GM12878 (cell line): ENCODE results near the gene ROCK2. TPM values are rescaled to one million over a fixed set of nuclear protein-coding genes. Genes with fewer than 3 reads are reported as not detected.

ENCODE experiments used
- BMI1 ChIP-seq: fragments of 450-650 bp; IDR thresholded peaks from 2 replicates; pipeline ENCODE4 v1.6.1; 2016; ENCODE audit warnings: mild to moderate bottlenecking, moderate library complexity, borderline replicate concordance
- CEBPB ChIP-seq, 2 experiments: fragments of 150-350 bp in 1 of 2; IDR thresholded peaks; 2 replicates each; pipeline ENCODE4 v1.6.1; 2012 to 2014; ENCODE audit warnings: low read depth in 2 of 2, low read length in 2 of 2, borderline replicate concordance in 1 of 2, inconsistent platforms in 1 of 2
- CEBPZ ChIP-seq: fragments of 150-350 bp; IDR thresholded peaks from 2 replicates; pipeline ENCODE4 v1.6.1; 2016; ENCODE audit warnings: low read depth, low read length
- CREB1 ChIP-seq: IDR thresholded peaks from 2 replicates; pipeline ENCODE4 v1.6.1; 2012; ENCODE audit warnings: low read depth, mild to moderate bottlenecking, inconsistent platforms
- E4F1 ChIP-seq: fragments of 450-650 bp; IDR thresholded peaks from 2 replicates; pipeline ENCODE4 v1.6.1; 2018; ENCODE audit warnings: borderline replicate concordance, mild to moderate bottlenecking; ENCODE audit not compliant: partially characterized antibody
- ESRRA ChIP-seq: IDR thresholded peaks from 2 replicates; pipeline ENCODE4 v1.6.1; 2012; ENCODE audit warnings: mild to moderate bottlenecking, low read length, improper control_type of control experiment
- NFXL1 ChIP-seq: fragments of 450-650 bp; IDR thresholded peaks from 2 replicates; pipeline ENCODE4 v1.6.1; 2017; ENCODE audit warnings: antibody characterized with exemption, mild to moderate bottlenecking, borderline replicate concordance
- NKRF ChIP-seq: fragments of 450-650 bp; conservative IDR thresholded peaks from 2 replicates; pipeline ENCODE4 v1.6.1; 2017; ENCODE audit warnings: mild to moderate bottlenecking, moderate library complexity
- SPI1 ChIP-seq: IDR thresholded peaks from 2 replicates; pipeline ENCODE4 v1.6.1; 2011; ENCODE audit warnings: low read depth, mild to moderate bottlenecking, low read length, moderate library complexity, borderline replicate concordance; ENCODE audit not compliant: insufficient read depth
- SUPT20H ChIP-seq: IDR thresholded peaks from 2 replicates; pipeline ENCODE4 v1.6.1; 2011; ENCODE audit warnings: low read depth, mild to moderate bottlenecking, low read length, moderate library complexity, borderline replicate concordance; ENCODE audit not compliant: control insufficient read depth
- polyA plus RNA-seq, 11 experiments: library from polyadenylated mRNA; depleted of rRNA in 4 of 11; unstranded in 6 of 11; stranded (reverse) in 5 of 11; fragments of >200 nt; fragmentation: Nextera tagmentation in 4 of 11; fragmentation: Illumina TruSeq in 1 of 11; extraction: Ambion mirVana in 4 of 11; extraction: Trizol in 1 of 11; gene quantifications; 1 replicate in 1 of 11; 2 replicates in 10 of 11; pipeline versions ENCODE4 v1.2.1 to v1.2.3, GENCODE V29; 2011 to 2016; ENCODE audit warnings: inconsistent platforms in 2 of 11, missing spikeins in 2 of 11, low read depth in 1 of 11
- total RNA-seq, 4 experiments: library from RNA; depleted of rRNA in 3 of 4; stranded (reverse); fragments of >200 nt in 3 of 4; fragmentation: Illumina TruSeq in 1 of 4; extraction: Trizol in 1 of 4; gene quantifications; 2 replicates each; pipeline versions ENCODE4 v1.2.1 to v1.2.3, GENCODE V29; 2013 to 2021

ROCK2 gene
- total and polyA plus RNA-seq, 10 of the 15 experiments (the other 5 are each of a cell fraction or from before 2014, with no cell fraction given) = 4.6 to 22.1 (median 8.3) TPM

- TF ChIP-seq CEBPZ (no peak), SUPT20H (no peak), BMI1 (no peak), SPI1 (no peak), NKRF (no peak), ESRRA (no peak), CREB1 (no peak), NFXL1 (no peak), E4F1 (no peak), CEBPB (IDR thresholded peaks at IDR 0.05; ENCODE audit: borderline replicate concordance in 1 of 2, low read depth in 2 of 2, low read length in 2 of 2) (no peak)
Measured at GRCh38 chr2:11281186-11281585, 63.2 kb downstream of the ROCK2 start (continued).
